ENCODE results near the gene PTK6.

- TF ChIP-seq CTCF (tag by site-specific recombination; IDR thresholded peaks at IDR 0.05) (no peak), YY1 (tag by site-specific recombination; IDR thresholded peaks at IDR 0.05) (no peak), SCRT1 (tag by site-specific recombination; IDR thresholded peaks at IDR 0.05; ENCODE audit: borderline replicate concordance) (no peak), ZNF214 (tag by site-specific recombination; IDR thresholded peaks at IDR 0.05; ENCODE audit: borderline replicate concordance) (no peak), ZNF202 (tag by site-specific recombination; IDR thresholded peaks at IDR 0.05; ENCODE audit: borderline replicate concordance) (no peak), FEZF1 (tag by site-specific recombination; IDR thresholded peaks at IDR 0.05) (no peak), ZNF830 (tag by site-specific recombination; IDR thresholded peaks at IDR 0.05; ENCODE audit: low read depth) (no peak), ZFP41 (tag by site-specific recombination; IDR thresholded peaks at IDR 0.05; ENCODE audit: borderline replicate concordance) (no peak), ZNF677 (tag by site-specific recombination; IDR thresholded peaks at IDR 0.05) (no peak), ZNF112 (tag by site-specific recombination; IDR thresholded peaks at IDR 0.05) (no peak), ZNF639 (tag by site-specific recombination; IDR thresholded peaks at IDR 0.05) (no peak), ZNF426 (tag by site-specific recombination; IDR thresholded peaks at IDR 0.05) (no peak)
These were observed 14.9 kb downstream of the PTK6 start for GRCh38 chr20:63522091-63522868.

All from HEK293 (cell line).